ENCODE data around the gene SLC47A1.

Gene SLC47A1

GRCh38 chr17:19551165-19551564 lies 17.5 kb downstream of the SLC47A1 start:
- Histone ChIP-seq H3K36me3 (ENCODE audit: control insufficient read depth in 2 of 2, insufficient read depth in 1 of 2, low read length in 2 of 2) (no peaks in the 10 kb centered on the region; a peak in 1 of 3 replicates), H3K27ac (ENCODE audit: extremely low read depth, low read depth, low read length) (no peak overlapping the region), H3K4me1 (ENCODE audit: control insufficient read depth, insufficient read depth, low read length) (no peaks in the 10 kb centered on the region), H3K9me3 (ENCODE audit: control insufficient read depth, insufficient read depth, low read depth, low read length) (no peaks in the 10 kb centered on the region), H3K4me3 (ENCODE audit: low read depth, low read length) (no peak overlapping the region)
- ChIA-PET CTCF (interaction anchor here (0.7 kb wide), 1 partner anchor 16 kb away, joined by 3 read pairs; no protein-coding TSS in a partner anchor), POLR2A (no interaction called here)
- no peak for TF ChIP-seq OVOL3 (tag by site-specific recombination; IDR thresholded peaks at IDR 0.05)
- no peak for TF ChIP-seq ZNF621 (tag by site-specific recombination; IDR thresholded peaks at IDR 0.05)
- TF ChIP-seq ZNF629 (tag by site-specific recombination; IDR thresholded peaks at IDR 0.05): no peak
- no peak for TF ChIP-seq IKZF3 (tag by site-specific recombination; IDR thresholded peaks at IDR 0.05)
- TF ChIP-seq ZNF645 (tag by site-specific recombination; IDR thresholded peaks at IDR 0.05): no peak
- no peak for TF ChIP-seq ZBTB7A (tag by site-specific recombination; IDR thresholded peaks at IDR 0.05; ENCODE audit: low read depth)
- TF ChIP-seq KLF17 (tag by site-specific recombination; IDR thresholded peaks at IDR 0.05): no peak
- no peak for TF ChIP-seq AEBP2 (tag by site-specific recombination; IDR thresholded peaks at IDR 0.05; ENCODE audit: borderline replicate concordance)
- no peak for TF ChIP-seq TSHZ1 (tag by site-specific recombination; IDR thresholded peaks at IDR 0.05; ENCODE audit: borderline replicate concordance)

- no peaks in the 10 kb centered on the region for H3K4me1 ChIP-seq (ENCODE audit: control insufficient read depth, insufficient read depth, low read length)
- H3K36me3 ChIP-seq (ENCODE audit: control insufficient read depth in 2 of 2, insufficient read depth in 1 of 2, low read length in 2 of 2): no peaks in the 10 kb centered on the region; a peak in 1 of 3 replicates
- no peak overlapping the region for H3K4me3 ChIP-seq (ENCODE audit: low read depth, low read length)
- no peak overlapping the region for H3K27ac ChIP-seq (ENCODE audit: extremely low read depth, low read depth, low read length)
- ChIA-PET POLR2A (no interaction called here), CTCF (interaction anchor here (0.6 to 0.7 kb wide), 2 partner anchors 16 to 512 kb away, joined by 3 read pairs; no protein-coding TSS in a partner anchor)
- no peaks in the 10 kb centered on the region for H3K9me3 ChIP-seq (ENCODE audit: control insufficient read depth, insufficient read depth, low read depth, low read length)
- no peak for TF ChIP-seq IKZF3 (tag by site-specific recombination; IDR thresholded peaks at IDR 0.05)
- no peak for TF ChIP-seq ZNF148 (tag by site-specific recombination; IDR thresholded peaks at IDR 0.05; ENCODE audit: borderline replicate concordance)
- no peak for TF ChIP-seq ZNF324 (tag by site-specific recombination; IDR thresholded peaks at IDR 0.05)
- no peak for TF ChIP-seq ZBTB7A (tag by site-specific recombination; IDR thresholded peaks at IDR 0.05; ENCODE audit: low read depth)
- TF ChIP-seq BCL11A (tag by site-specific recombination; IDR thresholded peaks at IDR 0.05; ENCODE audit: low read depth): no peak
- no peak for TF ChIP-seq ZNF558 (tag by site-specific recombination; IDR thresholded peaks at IDR 0.05)
- no peak for TF ChIP-seq GLIS2 (tag by site-specific recombination; IDR thresholded peaks at IDR 0.05)
- TF ChIP-seq ZSCAN4 (tag by site-specific recombination; IDR thresholded peaks at IDR 0.05): no peak
- TF ChIP-seq ZNF19 (tag by site-specific recombination; IDR thresholded peaks at IDR 0.05; ENCODE audit: low read depth): no peak
- no peak for TF ChIP-seq ZBTB10 (tag by site-specific recombination; IDR thresholded peaks at IDR 0.05)
- TF ChIP-seq ZNF175 (tag by site-specific recombination; IDR thresholded peaks at IDR 0.05): no peak
- no peak for TF ChIP-seq BCL11B (tag by site-specific recombination; IDR thresholded peaks at IDR 0.05; ENCODE audit: low read depth)
- TF ChIP-seq ZNF302 (tag by site-specific recombination; IDR thresholded peaks at IDR 0.05; ENCODE audit: low read depth): no peak
Observed at GRCh38 chr17:19551591-19552148, 18.0 kb downstream of the SLC47A1 start.

Measured in HEK293 (cell line).